ENCODE measurements around the gene SMIM10.
"Not testable (repeated sequence)": the region's sequence is repeated elsewhere in the genome, so short reads cannot be mapped to it uniquely, and the experiment has no call there.

The SMIM10 gene

DNA sequence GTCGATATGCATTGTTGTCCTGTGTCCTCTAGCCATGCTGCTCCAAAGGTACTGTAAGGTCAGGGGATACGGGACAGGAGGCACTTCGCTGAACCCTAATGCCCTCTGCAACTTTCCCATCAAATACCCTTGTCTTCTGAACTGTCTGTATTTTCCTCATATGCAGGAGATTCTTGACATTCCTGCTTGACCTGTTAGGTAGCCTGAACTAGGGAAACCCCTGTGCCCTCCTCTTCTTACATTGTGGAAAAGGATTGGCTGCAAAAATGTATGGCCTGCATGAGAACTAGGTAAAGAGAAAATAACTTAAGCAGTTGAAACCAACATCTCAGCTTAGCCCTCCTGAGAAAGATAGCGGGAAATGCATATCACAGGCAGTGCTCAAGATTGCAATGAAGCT lies 20.1 kb downstream of the SMIM10 start:
- no peak for DNase-seq (ENCODE audit: low read depth)

DNA sequence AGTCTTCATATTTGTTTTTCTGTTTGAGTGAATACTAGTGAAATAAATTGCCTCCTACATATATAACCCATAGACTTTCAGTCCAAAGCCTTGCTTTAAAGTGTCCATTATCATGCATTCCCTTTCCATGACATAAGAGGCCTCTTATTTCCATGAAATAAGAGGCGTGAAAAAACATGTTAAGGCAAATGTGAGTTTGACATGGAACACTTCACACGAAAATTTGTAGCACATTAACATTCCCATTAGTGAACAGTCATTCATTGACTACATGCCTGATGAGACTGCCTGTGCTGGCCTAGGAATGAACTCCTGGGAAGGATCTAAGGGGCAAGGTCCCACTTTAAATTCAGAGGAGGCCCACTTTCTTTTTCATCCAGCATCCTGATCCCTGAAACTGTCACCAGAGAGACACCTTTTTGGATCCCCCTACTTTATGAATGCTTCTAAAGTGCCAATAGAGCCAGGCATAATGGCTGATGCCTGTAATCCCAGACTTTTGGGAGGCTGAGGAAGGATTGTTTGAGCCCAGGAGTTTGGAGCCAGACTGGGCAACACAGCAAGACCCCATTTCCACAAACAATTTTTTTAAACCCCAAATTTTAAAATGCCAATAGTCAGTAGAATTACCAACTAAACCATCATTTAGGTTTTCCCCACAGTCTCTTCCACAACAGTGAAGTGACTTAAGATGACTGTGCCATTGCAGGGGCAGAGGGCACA lies 24.9 kb downstream of the SMIM10 start:
- DNase-seq (ENCODE audit: low read depth): no peak

DNA sequence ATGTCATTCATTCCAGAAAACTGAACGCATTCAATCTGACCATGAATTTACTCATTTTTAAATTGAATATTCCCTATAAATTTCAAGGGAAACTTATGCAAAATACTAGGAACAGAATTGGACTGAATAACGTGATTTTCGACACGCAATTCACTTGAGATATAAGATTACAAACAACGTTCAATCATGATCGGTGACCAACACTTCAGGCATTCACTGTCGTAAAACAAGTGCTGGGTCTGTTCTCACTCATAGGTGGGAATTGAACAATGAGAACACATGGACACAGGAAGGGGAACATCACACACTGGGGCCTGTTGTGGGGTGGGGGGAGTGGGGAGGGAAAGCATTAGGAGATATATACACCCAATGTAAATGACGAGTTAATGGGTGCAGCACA lies 29.1 kb downstream of the SMIM10 start:
- DNase-seq (ENCODE audit: low read depth): not testable (repeated sequence)

DNA sequence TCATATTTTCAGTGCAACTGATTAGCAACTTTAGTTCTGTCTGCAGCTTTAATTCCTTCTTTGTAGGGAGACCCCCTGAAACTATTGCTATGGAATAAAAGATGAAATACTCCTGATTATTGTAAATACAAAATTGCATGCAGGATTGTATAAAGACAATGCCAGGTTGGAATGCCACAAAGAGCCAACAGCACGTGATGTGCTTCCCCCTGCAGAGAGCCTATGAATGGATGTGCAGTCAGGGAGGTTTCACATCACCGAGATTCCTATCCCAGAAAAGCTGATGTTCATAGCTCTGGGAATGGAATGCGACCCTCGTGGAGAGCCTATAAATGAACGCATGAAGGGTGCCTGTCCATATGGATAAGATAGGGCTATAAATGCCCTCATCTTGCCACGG lies 33.0 kb downstream of the SMIM10 start:
- DNase-seq (ENCODE audit: low read depth): not testable (repeated sequence)

DNA sequence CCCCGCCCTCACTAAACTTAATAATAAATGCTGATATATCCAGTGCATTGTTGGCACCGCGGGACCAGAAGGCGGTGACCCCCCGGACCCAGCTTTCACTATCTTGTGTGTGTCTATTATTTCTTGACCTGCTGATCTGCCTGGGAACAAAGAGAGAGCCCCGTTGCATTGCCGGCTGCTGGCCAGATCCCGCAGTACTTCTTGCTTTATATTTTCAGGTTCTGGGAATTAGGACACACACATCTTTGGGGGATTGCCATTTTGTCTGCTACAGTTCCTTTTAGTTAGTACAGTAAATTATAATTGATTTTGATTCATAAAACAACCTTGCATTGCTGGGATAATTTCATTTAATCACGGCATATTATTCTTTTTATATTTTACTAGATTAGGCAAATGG lies 33.7 kb downstream of the SMIM10 start:
- no peak for DNase-seq (ENCODE audit: low read depth)

DNA sequence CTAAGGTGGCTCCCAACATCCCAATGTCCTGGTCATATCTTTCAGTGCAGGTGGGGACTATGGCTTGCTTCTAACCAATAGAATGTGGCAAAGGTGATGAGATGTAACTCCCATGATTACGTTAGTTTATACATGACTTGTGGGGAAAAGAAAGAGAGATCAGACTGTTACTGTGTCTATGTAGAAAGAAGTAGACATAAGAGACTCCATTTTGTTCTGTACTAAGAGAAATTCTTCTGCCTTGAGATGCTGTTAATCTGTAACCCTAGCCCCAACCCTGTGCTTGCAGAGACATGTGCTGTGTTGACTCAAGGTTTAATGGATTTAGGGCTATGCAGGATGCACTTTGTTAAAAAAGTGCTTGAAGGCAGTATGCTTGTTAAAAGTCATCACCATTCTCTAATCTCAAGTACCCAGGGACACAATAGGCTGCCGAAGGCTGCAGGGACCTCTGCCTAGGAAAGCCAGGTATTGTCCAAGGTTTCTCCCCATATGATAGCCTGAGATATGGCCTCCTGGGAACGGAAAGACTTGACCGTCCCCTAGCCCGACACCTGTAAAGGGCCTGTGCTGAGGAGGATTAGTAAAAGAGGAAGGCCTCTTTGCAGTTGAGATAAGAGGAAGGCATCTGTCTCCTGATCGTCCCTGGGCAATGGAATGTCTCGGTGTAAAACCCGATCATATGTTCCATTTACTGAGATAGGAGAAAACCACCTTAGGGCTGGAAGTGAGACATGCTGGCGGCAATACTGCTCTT lies 39.6 kb downstream of the SMIM10 start:
- not testable (repeated sequence) for DNase-seq (ENCODE audit: low read depth)

DNA sequence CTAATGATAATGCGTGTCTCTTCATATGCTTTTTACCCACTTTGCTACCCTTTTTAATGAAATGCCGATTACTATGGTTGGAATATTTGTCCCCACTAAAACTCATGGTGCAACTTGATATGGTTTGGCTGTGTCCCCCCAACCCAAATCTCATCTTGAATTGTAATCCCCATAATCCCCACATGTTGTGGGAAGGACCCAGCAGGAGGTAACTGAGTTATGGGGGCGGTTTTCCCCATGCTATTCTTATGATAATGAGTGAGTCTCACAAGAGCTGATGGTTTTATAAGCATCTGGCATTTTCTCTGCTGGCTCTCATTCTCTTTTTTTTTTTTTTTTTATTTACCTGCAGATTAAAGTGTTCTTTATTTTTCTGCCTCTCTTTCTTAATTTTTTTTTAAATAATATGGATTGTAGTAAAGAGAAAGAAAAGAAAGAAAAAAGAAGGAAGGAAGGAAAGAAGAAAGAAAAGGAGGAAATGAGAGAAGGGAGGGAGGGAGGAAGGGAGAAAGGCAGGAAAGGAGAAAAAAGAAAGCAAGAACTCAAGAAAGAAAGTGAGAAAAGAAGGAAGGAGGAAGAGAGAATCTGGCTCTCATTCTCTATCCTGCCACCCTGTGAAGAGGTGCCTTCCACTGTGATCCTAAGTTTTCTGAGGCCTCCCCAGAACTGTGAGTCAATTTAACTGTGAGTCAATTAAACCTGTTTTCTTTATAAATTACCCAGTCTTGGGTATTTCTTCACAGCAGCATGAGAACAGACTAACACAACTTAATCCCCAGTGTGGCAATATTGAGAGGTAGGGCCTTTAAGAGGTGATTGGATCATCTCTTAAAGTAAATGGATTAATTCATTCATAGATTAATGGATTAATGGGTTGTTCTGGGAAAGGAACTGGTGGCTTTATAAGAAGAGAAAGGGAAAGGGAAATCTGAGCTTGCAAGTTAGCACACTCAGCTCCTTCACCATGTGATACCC lies 50.6 kb downstream of the SMIM10 start:
- DNase-seq (ENCODE audit: low read depth): not testable (repeated sequence)

Data from non-pigmented ciliary epithelial cell (primary cell).